Mucosa of descending colon (tissue), 3 donors: Measurements from ENCODE around the gene DAB2. TPM values are rescaled to one million over a fixed set of nuclear protein-coding genes. Genes with fewer than 3 reads are reported as not detected.
A peak's percentile ranks its signal among the peaks of the same experiment; 100 is the strongest.

Experiments used
- ATAC-seq: fragments of 200-7000 bp; cut with Tn5 transposase; one replicate; pipeline ENCODE4 v1.9.1; 2020; ENCODE audit warnings: mild to moderate bottlenecking, moderate library complexity
- DNase-seq, 3 donors: peaks; one replicate each; pipeline ENCODE4 v3.0.0-alpha.2; 2020
- H3K36me3 ChIP-seq: fragments of 200-600 bp; one replicate; pipeline ENCODE4 v1.8.0; 2021; ENCODE audit warnings: low read depth, mild to moderate bottlenecking
- H3K4me1 ChIP-seq: fragments of 200-600 bp; one replicate; pipeline ENCODE4 v1.8.0; 2021; ENCODE audit warnings: low read depth, mild to moderate bottlenecking
- H3K4me3 ChIP-seq: fragments of 200-600 bp; one replicate; pipeline ENCODE4 v1.8.0; 2021; ENCODE audit warnings: mild to moderate bottlenecking
- H3K9me3 ChIP-seq: fragments of 200-600 bp; one replicate; pipeline ENCODE4 v1.8.0; 2021; ENCODE audit warnings: mild to moderate bottlenecking
- CTCF ChIP-seq: fragments of 200-600 bp; IDR thresholded peaks from one replicate; pipeline ENCODE4 v1.8.0; 2022; ENCODE audit warnings: antibody characterized with exemption, mild to moderate bottlenecking
- intact Hi-C, 2 donors: fragments of 100-400 bp; cut with DNase I in 1 of 2; cut with micrococcal nuclease in 1 of 2; formaldehyde crosslinking; loops; one replicate each; pipeline versions ENCODE4 v1.11.0 to v1.11.1; 2022; cut with DNase I, micrococcal nuclease
- total RNA-seq, 3 donors: library from RNA; stranded (reverse); fragmentation: NEBNext Ultra II Directional in 2 of 3; extraction: Animal tissue kit (Norgen Biotek cat#: 25700) in 2 of 3; gene quantifications; one replicate each; pipeline versions ENCODE4 v1.2.1 to v1.2.4, GENCODE V29; 2021 to 2023
- donor health status: DM: no; HTN: no; CAD: no; lungs with moderate emphysema.
- donor health status: DM: no; HTN: no; CAD: no.
- donor health status: DM: no; HTN: yes; CAD: no.

Gene DAB2
- total RNA-seq, 3 donors from 2014 or later: 55.7 to 75.1 (median 65.8) TPM

GRCh38 chr5:39440958-39441624 lies 16.3 kb upstream of the DAB2 start:
- Histone ChIP-seq H3K4me1 (no peaks in the 10 kb centered on the region), H3K36me3 (no peaks in the 10 kb centered on the region), H3K4me3 (no peak overlapping the region), H3K9me3 (no peaks in the 10 kb centered on the region)
- ATAC-seq (no peak), DNase-seq (no peak)
- TF ChIP-seq CTCF: no peak
- intact Hi-C loops: no loop called here

- intact Hi-C loops: no loop called here
- no peak for DNase-seq
- TF ChIP-seq CTCF: no peak
- no peaks in the 10 kb centered on the region for H3K36me3 ChIP-seq
- no peaks in the 10 kb centered on the region for H3K4me1 ChIP-seq
- H3K4me3 ChIP-seq: no peak overlapping the region
- no peaks in the 10 kb centered on the region for H3K9me3 ChIP-seq
- no peak for ATAC-seq
These were observed 15.6 kb upstream of the DAB2 start for GRCh38 chr5:39440192-39440957.

DNA sequence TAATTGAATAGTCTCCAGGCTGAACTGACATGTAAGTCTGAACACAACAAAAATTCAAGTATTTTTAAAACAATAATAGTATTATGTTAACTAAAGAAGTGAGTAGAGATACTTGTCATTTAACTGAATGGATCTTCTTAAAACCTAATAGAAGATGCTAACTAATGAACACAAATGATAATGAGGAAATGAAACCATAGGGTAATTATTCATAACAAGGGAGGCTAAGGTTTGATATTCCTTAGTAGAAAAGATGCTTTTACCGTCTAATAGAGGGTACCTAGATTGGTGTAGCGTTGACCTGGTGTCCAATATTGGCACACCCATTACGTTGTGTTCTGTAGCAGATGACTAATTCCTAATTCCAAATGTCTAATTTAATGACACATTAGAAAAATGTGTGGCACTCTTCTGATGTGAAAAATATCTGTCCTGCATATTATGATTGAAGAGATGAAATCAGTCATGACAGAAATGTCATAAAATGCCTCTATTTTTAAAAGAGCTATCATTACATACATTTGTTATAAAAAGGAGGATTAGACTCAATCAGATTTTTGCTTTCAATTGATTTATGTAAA lies 14.9 kb upstream of the DAB2 start:
- Histone ChIP-seq H3K9me3 (no peaks in the 10 kb centered on the region), H3K4me1 (peaks cover 2% of the 10 kb centered on the region), H3K4me3 (no peak overlapping the region), H3K36me3 (no peaks in the 10 kb centered on the region)
- intact Hi-C loops: no loop called here
- no peak for ATAC-seq
- no peak for TF ChIP-seq CTCF
- DNase-seq: no peak

DNA sequence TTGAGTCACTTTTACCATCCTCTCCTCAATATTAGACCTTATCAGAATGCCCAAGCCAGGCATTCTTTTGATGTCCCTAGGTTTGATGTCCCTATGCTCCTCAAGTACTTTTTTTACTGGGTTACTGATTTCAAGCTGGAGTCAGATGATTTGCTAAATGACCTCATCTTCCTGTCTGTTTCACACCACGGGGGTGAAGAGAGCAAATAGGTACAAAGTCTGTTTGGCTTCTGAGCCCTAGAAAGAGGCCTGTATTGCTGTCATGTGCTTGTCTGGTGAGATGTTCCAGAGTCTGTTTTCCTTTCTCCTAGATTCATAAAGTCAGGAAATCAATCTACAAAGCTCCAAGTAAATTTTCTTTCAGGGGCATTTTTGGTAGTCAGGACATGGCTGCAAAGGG lies 12.7 kb upstream of the DAB2 start:
- Histone ChIP-seq H3K9me3 (no peaks in the 10 kb centered on the region), H3K4me3 (no peak overlapping the region), H3K36me3 (no peaks in the 10 kb centered on the region), H3K4me1 (peaks cover 11% of the 10 kb centered on the region)
- no peak for TF ChIP-seq CTCF
- intact Hi-C loops: no loop called here
- ATAC-seq (peak; percentile 97), DNase-seq (peak in 1 of 3 donors; percentile 75)

- intact Hi-C loops: no loop called here
- H3K4me3 ChIP-seq: no peak overlapping the region
- ATAC-seq (no peak), DNase-seq (no peak)
- H3K36me3 ChIP-seq: no peaks in the 10 kb centered on the region
- peaks cover 11% of the 10 kb centered on the region for H3K4me1 ChIP-seq
- H3K9me3 ChIP-seq: no peaks in the 10 kb centered on the region
- no peak for TF ChIP-seq CTCF
These were observed 9.1 kb upstream of the DAB2 start for GRCh38 chr5:39433848-39434247.
